HepG2 (cell line): ENCODE results near the gene FSIP1. TPM values are rescaled to one million over a fixed set of nuclear protein-coding genes. Genes with fewer than 3 reads are reported as not detected.

ENCODE experiments used
- CTCF ChIP-seq: sonication (generic); formaldehyde crosslinking; IDR thresholded peaks from 2 replicates; pipeline ENCODE4 v1.5.0; 2020; ENCODE audit warnings: mild to moderate bottlenecking, missing genetic modification reagents, moderate library complexity
- ELF1 ChIP-seq: sonication (generic); formaldehyde crosslinking; IDR thresholded peaks from 2 replicates; pipeline ENCODE4 v1.4.0; 2020; ENCODE audit warnings: missing genetic modification reagents
- ETV6 ChIP-seq: sonication (generic); formaldehyde crosslinking; conservative IDR thresholded peaks from 2 replicates; pipeline ENCODE4 v1.4.0; 2020; ENCODE audit warnings: missing genetic modification reagents
- FOXA3 ChIP-seq: IDR thresholded peaks from 2 replicates; pipeline ENCODE4 v1.6.1; 2016; ENCODE audit warnings: missing genetic modification reagents, missing compliant biosample characterization
- FOXP4 ChIP-seq: sonication (generic); formaldehyde crosslinking; IDR thresholded peaks from 2 replicates; pipeline ENCODE4 v1.4.0; 2020; ENCODE audit warnings: missing genetic modification reagents
- GATAD2A ChIP-seq: IDR thresholded peaks from 2 replicates; pipeline ENCODE4 v1.6.1; 2016
- KDM5A ChIP-seq: fragments of 200-600 bp; sonication (generic); IDR thresholded peaks from 2 replicates; pipeline ENCODE4 v1.7.0; 2018; ENCODE audit warnings: antibody characterized with exemption, mild to moderate bottlenecking, low read length, borderline replicate concordance
- MEIS2 ChIP-seq: sonication (generic); formaldehyde crosslinking; IDR thresholded peaks from 2 replicates; pipeline ENCODE4 v1.9.0; 2021; ENCODE audit warnings: mild to moderate bottlenecking, missing genetic modification reagents
- NONO ChIP-seq, 2 experiments: fragments of 450-650 bp in 1 of 2; sonication (generic) in 1 of 2; formaldehyde crosslinking in 1 of 2; IDR thresholded peaks in 1 of 2; conservative IDR thresholded peaks in 1 of 2; 2 replicates each; pipeline versions ENCODE4 v1.6.1 to v1.8.0; 2017 to 2022; ENCODE audit warnings: mild to moderate bottlenecking in 1 of 2, missing genetic modification reagents in 1 of 2, moderate library complexity in 1 of 2
- PHF20 ChIP-seq: sonication (generic); formaldehyde crosslinking; IDR thresholded peaks from 2 replicates; pipeline ENCODE4 v1.5.0; 2020; ENCODE audit warnings: mild to moderate bottlenecking, missing genetic modification reagents
- RXRB ChIP-seq: IDR thresholded peaks from 2 replicates; pipeline ENCODE4 v1.6.1; 2016; ENCODE audit warnings: borderline replicate concordance, missing genetic modification reagents, missing compliant biosample characterization
- SNRNP70 ChIP-seq: fragments of 200-400 bp; formaldehyde crosslinking; IDR thresholded peaks from 2 replicates; pipeline ENCODE4 v1.6.1; 2017; ENCODE audit warnings: mild to moderate bottlenecking, low read depth, low read length, moderate library complexity
- TEAD3 ChIP-seq: optimal IDR thresholded peaks from 2 replicates; pipeline ENCODE3; 2016; ENCODE audit warnings: borderline replicate concordance
- TFDP1 ChIP-seq: IDR thresholded peaks from 2 replicates; pipeline ENCODE4 v1.6.1; 2016; ENCODE audit warnings: missing compliant biosample characterization, missing genetic modification reagents, borderline replicate concordance
- ZBTB46 ChIP-seq: sonication (generic); formaldehyde crosslinking; IDR thresholded peaks from 2 replicates; pipeline ENCODE4 v1.4.0; 2020; ENCODE audit warnings: mild to moderate bottlenecking, missing genetic modification reagents, borderline replicate concordance
- ZNF282 ChIP-seq: fragments of 450-650 bp; IDR thresholded peaks from 2 replicates; pipeline ENCODE4 v1.6.1; 2018; ENCODE audit not compliant: partially characterized antibody
- ZNF780A ChIP-seq: sonication (generic); formaldehyde crosslinking; IDR thresholded peaks from 2 replicates; pipeline ENCODE4 v1.8.0; 2022; ENCODE audit warnings: mild to moderate bottlenecking, missing genetic modification reagents, moderate library complexity
- ZSCAN5A ChIP-seq: sonication (generic); formaldehyde crosslinking; IDR thresholded peaks from 2 replicates; pipeline ENCODE4 v1.8.0; 2022; ENCODE audit warnings: mild to moderate bottlenecking, missing genetic modification reagents, borderline replicate concordance
- polyA plus RNA-seq, 8 experiments: library from polyadenylated mRNA; depleted of rRNA in 3 of 8; stranded (reverse) in 7 of 8; unstranded in 1 of 8; fragments of >200 nt; fragmentation: Illumina TruSeq in 4 of 8; extraction: Trizol in 4 of 8; gene quantifications; 2 replicates each; pipeline versions ENCODE4 v1.2.1 to v1.2.3, GENCODE V29; 2011 to 2016; ENCODE audit warnings: low read depth in 4 of 8, missing spikeins in 1 of 8, mixed read lengths in 1 of 8; ENCODE audit not compliant: insufficient read depth in 1 of 8
- total RNA-seq, 5 experiments: library from RNA; depleted of rRNA; stranded (reverse); fragments of >200 nt; fragmentation: Illumina TruSeq; extraction: Trizol; gene quantifications; 2 replicates each; pipeline ENCODE4 v1.2.3, GENCODE V29; 2016; ENCODE audit warnings: low read depth in 1 of 5
- TF ChIP-seq, protein P1 (sequence below): sonication (generic); formaldehyde crosslinking; IDR thresholded peaks from 2 replicates; pipeline ENCODE4 v1.4.0; 2020; ENCODE audit warnings: missing genetic modification reagents

The FSIP1 gene
- total and polyA plus RNA-seq, 2 of the 13 experiments (the other 11 are each of a cell fraction or from before 2014, with no cell fraction given), result 0.18 TPM; not detected in 1

GRCh38 chr15:39581793-39582285 is 200.8 kb downstream of the FSIP1 start (continued):
- TF ChIP-seq FOXP4 (CRISPR knock-in tag) (0 out of 2 replicates have a peak, but pooled peaks have one; percentile 5), KDM5A (0 out of 2 replicates have a peak, but pooled peaks have one; percentile 37), PHF20 (CRISPR knock-in tag) (no peak), ELF1 (CRISPR knock-in tag) (peak; percentile 64), ZNF282 (no peak), CTCF (CRISPR knock-in tag) (peak; percentile 90), ZSCAN5A (CRISPR knock-in tag) (no peak), NONO (IDR thresholded peaks at IDR 0.05) (no peak), NONO (CRISPR knock-in tag; conservative IDR thresholded peaks at IDR 0.05) (0 out of 2 replicates have a peak, but pooled peaks have one; percentile 32), SNRNP70 (no peak), GATAD2A (CRISPR knock-in tag) (peak; percentile 46; the same call in 1 of the 2 replicates), MEIS2 (no peak), ZBTB46 (no peak), TFDP1 (CRISPR knock-in tag) (peak; percentile 19; the same call in 1 of the 2 replicates), RXRB (peak; percentile 29; the same call in 1 of the 2 replicates), TEAD3 (CRISPR knock-in tag) (peak; percentile 88), ETV6 (no peak), FOXA3 (0 out of 2 replicates have a peak, but pooled peaks have one; percentile 19), ZNF780A (CRISPR knock-in tag) (0 out of 2 replicates have a peak, but pooled peaks have one; percentile 59)
- TF ChIP-seq, protein P1, sequence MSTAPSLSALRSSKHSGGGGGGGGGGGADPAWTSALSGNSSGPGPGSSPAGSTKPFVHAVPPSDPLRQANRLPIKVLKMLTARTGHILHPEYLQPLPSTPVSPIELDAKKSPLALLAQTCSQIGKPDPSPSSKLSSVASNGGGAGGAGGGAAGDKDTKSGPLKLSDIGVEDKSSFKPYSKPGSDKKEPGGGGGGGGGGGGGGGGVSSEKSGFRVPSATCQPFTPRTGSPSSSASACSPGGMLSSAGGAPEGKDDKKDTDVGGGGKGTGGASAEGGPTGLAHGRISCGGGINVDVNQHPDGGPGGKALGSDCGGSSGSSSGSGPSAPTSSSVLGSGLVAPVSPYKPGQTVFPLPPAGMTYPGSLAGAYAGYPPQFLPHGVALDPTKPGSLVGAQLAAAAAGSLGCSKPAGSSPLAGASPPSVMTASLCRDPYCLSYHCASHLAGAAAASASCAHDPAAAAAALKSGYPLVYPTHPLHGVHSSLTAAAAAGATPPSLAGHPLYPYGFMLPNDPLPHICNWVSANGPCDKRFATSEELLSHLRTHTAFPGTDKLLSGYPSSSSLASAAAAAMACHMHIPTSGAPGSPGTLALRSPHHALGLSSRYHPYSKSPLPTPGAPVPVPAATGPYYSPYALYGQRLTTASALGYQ, result no peak
